ENCODE measurements around the gene FLRT2.

Gene FLRT2

GRCh38 chr14:85634205-85634604 lies 104.3 kb downstream of the FLRT2 start:
- H3K36me3 Mint-ChIP-seq (ENCODE audit: low read depth) = no peaks in the 10 kb centered on the region
- H3K27ac Mint-ChIP-seq = no peak overlapping the region
- no peaks in the 10 kb centered on the region for H3K4me1 Mint-ChIP-seq (ENCODE audit: low read depth)
- H3K9me3 Mint-ChIP-seq = no peaks in the 10 kb centered on the region
- H3K4me3 Mint-ChIP-seq = no peak overlapping the region
- H3K27me3 Mint-ChIP-seq (ENCODE audit: low read depth) = no peaks in the 10 kb centered on the region
- DNase-seq (ENCODE audit: low spot score) = no peak

GRCh38 chr14:85644211-85644610 lies 114.3 kb downstream of the FLRT2 start:
- Mint-ChIP-seq H3K36me3 (ENCODE audit: low read depth) (no peaks in the 10 kb centered on the region), H3K27ac (no peak overlapping the region), H3K27me3 (ENCODE audit: low read depth) (no peaks in the 10 kb centered on the region), H3K4me1 (ENCODE audit: low read depth) (no peaks in the 10 kb centered on the region), H3K4me3 (no peak overlapping the region), H3K9me3 (peaks cover 5% of the 10 kb centered on the region)
- DNase-seq (ENCODE audit: low spot score) = no peak

- no peaks in the 10 kb centered on the region for H3K36me3 Mint-ChIP-seq (ENCODE audit: low read depth)
These were observed 123.1 kb downstream of the FLRT2 start for GRCh38 chr14:85653029-85653428.

GRCh38 chr14:85660243-85660922 lies 130.4 kb downstream of the FLRT2 start:
- H3K4me1 Mint-ChIP-seq (ENCODE audit: low read depth) = no peaks in the 10 kb centered on the region
- H3K9me3 Mint-ChIP-seq = peaks cover 4% of the 10 kb centered on the region
- no peak overlapping the region for H3K27ac Mint-ChIP-seq
- H3K36me3 Mint-ChIP-seq (ENCODE audit: low read depth) = no peaks in the 10 kb centered on the region
- no peak for DNase-seq (ENCODE audit: low spot score)
- H3K4me3 Mint-ChIP-seq = no peak overlapping the region
- H3K27me3 Mint-ChIP-seq (ENCODE audit: low read depth) = no peaks in the 10 kb centered on the region

More at GRCh38 chr14:85653029-85653428, 123.1 kb downstream of the FLRT2 start:
- no peak for DNase-seq (ENCODE audit: low spot score)
- Mint-ChIP-seq H3K9me3 (peaks cover 2% of the 10 kb centered on the region), H3K4me1 (ENCODE audit: low read depth) (no peaks in the 10 kb centered on the region), H3K27me3 (ENCODE audit: low read depth) (no peaks in the 10 kb centered on the region), H3K4me3 (no peak overlapping the region), H3K27ac (no peak overlapping the region)

- no peak overlapping the region for H3K4me3 Mint-ChIP-seq
- no peaks in the 10 kb centered on the region for H3K27me3 Mint-ChIP-seq (ENCODE audit: low read depth)
- H3K9me3 Mint-ChIP-seq = peaks cover 4% of the 10 kb centered on the region
- no peak overlapping the region for H3K27ac Mint-ChIP-seq
- H3K36me3 Mint-ChIP-seq (ENCODE audit: low read depth) = no peaks in the 10 kb centered on the region
- no peaks in the 10 kb centered on the region for H3K4me1 Mint-ChIP-seq (ENCODE audit: low read depth)
- DNase-seq (ENCODE audit: low spot score) = no peak
These were observed 132.2 kb downstream of the FLRT2 start for GRCh38 chr14:85662096-85662495.

- no peaks in the 10 kb centered on the region for H3K36me3 Mint-ChIP-seq (ENCODE audit: low read depth)
- H3K4me3 Mint-ChIP-seq = no peak overlapping the region
- H3K4me1 Mint-ChIP-seq (ENCODE audit: low read depth) = no peaks in the 10 kb centered on the region
- DNase-seq (ENCODE audit: low spot score) = no peak
- no peak overlapping the region for H3K27ac Mint-ChIP-seq
- H3K27me3 Mint-ChIP-seq (ENCODE audit: low read depth) = no peaks in the 10 kb centered on the region
- peaks cover under 1% of the 10 kb centered on the region for H3K9me3 Mint-ChIP-seq
These were observed 133.3 kb downstream of the FLRT2 start for GRCh38 chr14:85663256-85663655.

GRCh38 chr14:85663667-85664066 lies 133.7 kb downstream of the FLRT2 start:
- Mint-ChIP-seq H3K9me3 (no peaks in the 10 kb centered on the region), H3K4me1 (ENCODE audit: low read depth) (no peaks in the 10 kb centered on the region), H3K27me3 (ENCODE audit: low read depth) (no peaks in the 10 kb centered on the region), H3K4me3 (no peak overlapping the region), H3K36me3 (ENCODE audit: low read depth) (no peaks in the 10 kb centered on the region), H3K27ac (no peak overlapping the region)
- DNase-seq (ENCODE audit: low spot score) = no peak

- Mint-ChIP-seq H3K36me3 (ENCODE audit: low read depth) (no peaks in the 10 kb centered on the region), H3K27me3 (ENCODE audit: low read depth) (no peaks in the 10 kb centered on the region), H3K4me1 (ENCODE audit: low read depth) (no peaks in the 10 kb centered on the region), H3K4me3 (no peak overlapping the region), H3K9me3 (peaks cover 3% of the 10 kb centered on the region), H3K27ac (no peak overlapping the region)
- DNase-seq (ENCODE audit: low spot score) = no peak
These were observed 146.0 kb downstream of the FLRT2 start for GRCh38 chr14:85675957-85676356.

- no peaks in the 10 kb centered on the region for H3K9me3 Mint-ChIP-seq
- no peak for DNase-seq (ENCODE audit: low spot score)
These were observed 157.0 kb downstream of the FLRT2 start for GRCh38 chr14:85686908-85687307.

GRCh38 chr14:85687456-85687855 lies 157.5 kb downstream of the FLRT2 start:
- no peaks in the 10 kb centered on the region for H3K36me3 Mint-ChIP-seq (ENCODE audit: low read depth)
- no peak overlapping the region for H3K4me3 Mint-ChIP-seq
- no peak overlapping the region for H3K27ac Mint-ChIP-seq
- no peaks in the 10 kb centered on the region for H3K4me1 Mint-ChIP-seq (ENCODE audit: low read depth)
- H3K9me3 Mint-ChIP-seq = no peaks in the 10 kb centered on the region
- DNase-seq (ENCODE audit: low spot score) = no peak
- no peaks in the 10 kb centered on the region for H3K27me3 Mint-ChIP-seq (ENCODE audit: low read depth)

More at GRCh38 chr14:85686908-85687307, 157.0 kb downstream of the FLRT2 start:
- Mint-ChIP-seq H3K36me3 (ENCODE audit: low read depth) (no peaks in the 10 kb centered on the region), H3K27ac (no peak overlapping the region), H3K4me3 (no peak overlapping the region), H3K27me3 (ENCODE audit: low read depth) (no peaks in the 10 kb centered on the region), H3K4me1 (ENCODE audit: low read depth) (no peaks in the 10 kb centered on the region)

- Mint-ChIP-seq H3K36me3 (ENCODE audit: low read depth) (no peaks in the 10 kb centered on the region), H3K4me1 (ENCODE audit: low read depth) (no peaks in the 10 kb centered on the region), H3K27ac (no peak overlapping the region), H3K27me3 (ENCODE audit: low read depth) (no peaks in the 10 kb centered on the region), H3K9me3 (no peaks in the 10 kb centered on the region), H3K4me3 (no peak overlapping the region)
- DNase-seq (ENCODE audit: low spot score) = no peak
These were observed 158.1 kb downstream of the FLRT2 start for GRCh38 chr14:85688006-85688405.

- Mint-ChIP-seq H3K27me3 (ENCODE audit: low read depth) (no peaks in the 10 kb centered on the region), H3K27ac (no peak overlapping the region), H3K4me1 (ENCODE audit: low read depth) (no peaks in the 10 kb centered on the region), H3K4me3 (no peak overlapping the region), H3K36me3 (ENCODE audit: low read depth) (no peaks in the 10 kb centered on the region), H3K9me3 (peaks cover 5% of the 10 kb centered on the region)
- DNase-seq (ENCODE audit: low spot score) = no peak
These were observed 165.4 kb downstream of the FLRT2 start for GRCh38 chr14:85695300-85695699.

- no peaks in the 10 kb centered on the region for H3K4me1 Mint-ChIP-seq (ENCODE audit: low read depth)
- H3K27ac Mint-ChIP-seq = no peak overlapping the region
- H3K36me3 Mint-ChIP-seq (ENCODE audit: low read depth) = no peaks in the 10 kb centered on the region
- H3K27me3 Mint-ChIP-seq (ENCODE audit: low read depth) = no peaks in the 10 kb centered on the region
- peaks cover 5% of the 10 kb centered on the region for H3K9me3 Mint-ChIP-seq
- DNase-seq (ENCODE audit: low spot score) = no peak
- H3K4me3 Mint-ChIP-seq = no peak overlapping the region
These were observed 171.2 kb downstream of the FLRT2 start for GRCh38 chr14:85701116-85701515.

GRCh38 chr14:85701763-85702162 lies 171.8 kb downstream of the FLRT2 start:
- no peak overlapping the region for H3K27ac Mint-ChIP-seq
- no peak for DNase-seq (ENCODE audit: low spot score)
- H3K36me3 Mint-ChIP-seq (ENCODE audit: low read depth) = no peaks in the 10 kb centered on the region
- H3K4me3 Mint-ChIP-seq = no peak overlapping the region
- no peaks in the 10 kb centered on the region for H3K27me3 Mint-ChIP-seq (ENCODE audit: low read depth)
- H3K9me3 Mint-ChIP-seq = peaks cover 5% of the 10 kb centered on the region
- no peaks in the 10 kb centered on the region for H3K4me1 Mint-ChIP-seq (ENCODE audit: low read depth)

- H3K4me1 Mint-ChIP-seq (ENCODE audit: low read depth) = no peaks in the 10 kb centered on the region
- no peak overlapping the region for H3K4me3 Mint-ChIP-seq
- H3K27ac Mint-ChIP-seq = no peak overlapping the region
- H3K27me3 Mint-ChIP-seq (ENCODE audit: low read depth) = no peaks in the 10 kb centered on the region
- H3K9me3 Mint-ChIP-seq = peaks cover 5% of the 10 kb centered on the region
- DNase-seq (ENCODE audit: low spot score) = no peak
- H3K36me3 Mint-ChIP-seq (ENCODE audit: low read depth) = no peaks in the 10 kb centered on the region
These were observed 172.2 kb downstream of the FLRT2 start for GRCh38 chr14:85702191-85702590.

Measured in T-helper 2 cell treated with Interferon-gamma antibody and Interleukin-4, amounts not matched to agents 5 μg/mL and 100 μg/mL, for 36 hours (primary cell).